Spleen (tissue), 11 donors: ENCODE measurements around the gene XPR1. TPM values are rescaled to one million over a fixed set of nuclear protein-coding genes. Genes with fewer than 3 reads are reported as not detected.

Experiments
- DNase-seq: peaks from one replicate; pipeline ENCODE4 v3.0.0-alpha.2; 2020
- H3K27ac ChIP-seq, 8 donors: fragments of 200-600 bp; sonication (generic) in 7 of 8; 1 replicate in 4 of 8; 2 replicates in 4 of 8; pipeline versions ENCODE4 v1.5.0 to v1.8.0; 2016 to 2021; ENCODE audit warnings: inconsistent platforms in 4 of 8, mild to moderate bottlenecking in 4 of 8, moderate library complexity in 1 of 8
- H3K27me3 ChIP-seq, 7 donors: fragments of 200-600 bp; sonication (generic) in 6 of 7; replicated peaks in 1 of 7; 1 replicate in 4 of 7; 2 replicates in 3 of 7; pipeline versions ENCODE4 v1.5.0 to v1.8.0; 2016 to 2021; ENCODE audit warnings: inconsistent platforms in 3 of 7, mild to moderate bottlenecking in 1 of 7
- H3K36me3 ChIP-seq, 6 donors: fragments of 200-600 bp; sonication (generic) in 5 of 6; 1 replicate in 4 of 6; 2 replicates in 2 of 6; pipeline versions ENCODE4 v1.5.0 to v1.8.0; 2016 to 2021; ENCODE audit warnings: inconsistent platforms in 2 of 6
- H3K4me1 ChIP-seq, 6 donors: fragments of 200-600 bp; sonication (generic) in 5 of 6; 1 replicate in 3 of 6; 2 replicates in 3 of 6; pipeline versions ENCODE4 v1.5.0 to v1.8.0; 2016 to 2021; ENCODE audit warnings: inconsistent platforms in 3 of 6
- H3K4me3 ChIP-seq, 8 donors: fragments of 200-600 bp; sonication (generic) in 7 of 8; 1 replicate in 4 of 8; 2 replicates in 4 of 8; pipeline versions ENCODE4 v1.5.0 to v1.8.0; 2016 to 2021; ENCODE audit warnings: inconsistent platforms in 4 of 8, mild to moderate bottlenecking in 4 of 8, moderate library complexity in 2 of 8
- H3K9me3 ChIP-seq, 8 donors: fragments of 200-600 bp; sonication (generic) in 7 of 8; 1 replicate in 4 of 8; 2 replicates in 4 of 8; pipeline versions ENCODE4 v1.5.0 to v1.8.0; 2016 to 2021; ENCODE audit warnings: inconsistent platforms in 4 of 8
- CTCF ChIP-seq, 11 experiments: fragments of 200-600 bp in 7 of 11; fragments of 450-650 bp in 4 of 11; sonication (generic) in 4 of 11; IDR thresholded peaks in 8 of 11; conservative IDR thresholded peaks in 3 of 11; 1 replicate in 7 of 11; 2 replicates in 4 of 11; pipeline versions ENCODE4 v1.4.0 to v1.8.0; 2016 to 2021; ENCODE audit warnings: antibody characterized with exemption in 11 of 11, inconsistent platforms in 4 of 11, mild to moderate bottlenecking in 1 of 11
- POLR2A ChIP-seq, 3 donors: fragments of 450-650 bp; IDR thresholded peaks; one replicate each; pipeline ENCODE4 v1.5.1; 2017; ENCODE audit warnings: antibody characterized with exemption in 3 of 3, mild to moderate bottlenecking in 1 of 3
- POLR2AphosphoS5 ChIP-seq, 3 donors: sonication (generic); formaldehyde crosslinking; IDR thresholded peaks; one replicate each; pipeline ENCODE4 v1.5.1; 2017; ENCODE audit warnings: antibody characterized with exemption in 3 of 3
- WGBS, 5 donors: extraction: QIAGEN DNeasy Blood & Tissue Kit in 3 of 5; methylation state at CpG; one replicate each; pipeline versions ENCODE4 v1.1.5 to v1.1.7; 2013 to 2018; 5-methylcytosine and 5-hydroxymethylcytosine counted together
- intact Hi-C: fragments of 100-400 bp; cut with DNase I; formaldehyde crosslinking; loops from one replicate; pipeline ENCODE4 v1.15.0; 2023; ENCODE audit warnings: low total_unique reads
- polyA plus RNA-seq, 3 donors: library from polyadenylated mRNA; stranded (reverse); fragments of 200-250 nt; gene quantifications; one replicate each; pipeline ENCODE4 v1.2.1, GENCODE V29; 2013
- total RNA-seq, 7 donors: library from RNA; depleted of rRNA in 3 of 7; stranded (reverse); fragments of >200 nt in 3 of 7; fragmentation: NEBNext Ultra II Directional in 4 of 7; extraction: Animal tissue kit (Norgen Biotek cat#: 25700) in 4 of 7; gene quantifications; one replicate each; pipeline versions ENCODE4 v1.1.0 to v1.2.1, GENCODE V29; 2016 to 2021
- donor health status: healthy with polysubstance abuse.
- donor health status: DM: no; HTN: no; CAD: no; lungs with moderate emphysema.
- donor health status: DM: no; HTN: no; CAD: no.
- donor health status: Bipolar disorder and iron deficiency.
- donor health status: healthy.
- donor health status: DM: no; HTN: no; CAD: no.
- donor health status: DM: yes; HTN: yes; CAD: no.

Gene XPR1
- total and polyA plus RNA-seq, 10 donors: 2.3 to 26.8 (median 18.1) TPM

GRCh38 chr1:180898441-180899219 lies 266.8 kb downstream of the XPR1 start:
- Histone ChIP-seq H3K9me3 (no peaks in the 10 kb centered on the region), H3K27ac (no peak overlapping the region), H3K4me1 (peaks cover 0 to 4% (median 0%) of the 10 kb centered on the region in 6 donors), H3K27me3 (no peaks in the 10 kb centered on the region), H3K4me3 (no peak overlapping the region), H3K36me3 (peaks cover 0 to 7% (median 0%) of the 10 kb centered on the region in 6 donors)
- intact Hi-C loops: no loop called here
- TF ChIP-seq POLR2AphosphoS5 (IDR thresholded peaks at IDR 0.05) (no peak), POLR2A (IDR thresholded peaks at IDR 0.05) (no peak), CTCF (IDR thresholded peaks at IDR 0.05 in 8 of 11, conservative IDR thresholded peaks at IDR 0.05 in 3 of 11) (no peak)
- no peak for DNase-seq
- WGBS, 5 donors: 70 to 85% (median 75%) methylated on average over 5 of the region's 5 CpGs

GRCh38 chr1:180899262-180899661 lies 267.4 kb downstream of the XPR1 start:
- no peaks in the 10 kb centered on the region for H3K4me1 ChIP-seq
- WGBS, 5 donors: 84 to 98% (median 88%) methylated on average over 6 to 7 of the region's 7 CpGs
- peaks cover 0 to 7% (median 0%) of the 10 kb centered on the region in 6 donors for H3K36me3 ChIP-seq
- intact Hi-C loops: no loop called here
- DNase-seq: no peak
- no peaks in the 10 kb centered on the region for H3K27me3 ChIP-seq
- H3K9me3 ChIP-seq: no peaks in the 10 kb centered on the region
- H3K4me3 ChIP-seq: no peak overlapping the region
- H3K27ac ChIP-seq: no peak overlapping the region
- no peak for TF ChIP-seq CTCF (IDR thresholded peaks at IDR 0.05 in 8 of 11, conservative IDR thresholded peaks at IDR 0.05 in 3 of 11)
- TF ChIP-seq POLR2AphosphoS5 (IDR thresholded peaks at IDR 0.05): no peak

GRCh38 chr1:180901076-180901990 lies 269.5 kb downstream of the XPR1 start:
- H3K4me3 ChIP-seq: no peak overlapping the region
- no peak overlapping the region for H3K27ac ChIP-seq
- 78 to 92% (median 87%) methylated on average over 13 of the region's 13 CpGs for WGBS, 5 donors
- no peaks in the 10 kb centered on the region for H3K9me3 ChIP-seq
- intact Hi-C loops: no loop called here
- no peaks in the 10 kb centered on the region for H3K36me3 ChIP-seq
- no peaks in the 10 kb centered on the region for H3K27me3 ChIP-seq
- no peaks in the 10 kb centered on the region for H3K4me1 ChIP-seq
- no peak for DNase-seq
- TF ChIP-seq POLR2A (IDR thresholded peaks at IDR 0.05) (no peak), POLR2AphosphoS5 (IDR thresholded peaks at IDR 0.05) (no peak), CTCF (IDR thresholded peaks at IDR 0.05 in 8 of 11, conservative IDR thresholded peaks at IDR 0.05 in 3 of 11) (no peak)

GRCh38 chr1:180902541-180902940 lies 270.7 kb downstream of the XPR1 start:
- no peak for DNase-seq
- no peaks in the 10 kb centered on the region for H3K27me3 ChIP-seq
- WGBS, 5 donors: 85 to 93% (median 89%) methylated on average over 3 of the region's 3 CpGs
- H3K27ac ChIP-seq: no peak overlapping the region
- no peaks in the 10 kb centered on the region for H3K9me3 ChIP-seq
- no peaks in the 10 kb centered on the region for H3K36me3 ChIP-seq
- intact Hi-C loops: no loop called here
- no peak overlapping the region for H3K4me3 ChIP-seq
- no peaks in the 10 kb centered on the region for H3K4me1 ChIP-seq
- no peak for TF ChIP-seq CTCF (IDR thresholded peaks at IDR 0.05 in 8 of 11, conservative IDR thresholded peaks at IDR 0.05 in 3 of 11)
- no peak for TF ChIP-seq POLR2A (IDR thresholded peaks at IDR 0.05)
- no peak for TF ChIP-seq POLR2AphosphoS5 (IDR thresholded peaks at IDR 0.05)
